Testis (tissue), 2 donors: ENCODE data around the gene SLAMF1.

ENCODE experiments used
- POLR2A ChIP-seq: fragments of 450-650 bp; IDR thresholded peaks from one replicate; pipeline ENCODE4 v1.6.1; 2017; ENCODE audit warnings: antibody characterized with exemption, mild to moderate bottlenecking, moderate library complexity
- TF ChIP-seq, protein P1 (sequence below), 3 experiments: fragments of 450-650 bp in 2 of 3; fragments of 200-600 bp in 1 of 3; sonication (generic) in 1 of 3; IDR thresholded peaks; one replicate each; pipeline ENCODE4 v1.5.1; 2016 to 2019; ENCODE audit warnings: antibody characterized with exemption in 3 of 3, mild to moderate bottlenecking in 2 of 3, moderate library complexity in 1 of 3

DNA sequence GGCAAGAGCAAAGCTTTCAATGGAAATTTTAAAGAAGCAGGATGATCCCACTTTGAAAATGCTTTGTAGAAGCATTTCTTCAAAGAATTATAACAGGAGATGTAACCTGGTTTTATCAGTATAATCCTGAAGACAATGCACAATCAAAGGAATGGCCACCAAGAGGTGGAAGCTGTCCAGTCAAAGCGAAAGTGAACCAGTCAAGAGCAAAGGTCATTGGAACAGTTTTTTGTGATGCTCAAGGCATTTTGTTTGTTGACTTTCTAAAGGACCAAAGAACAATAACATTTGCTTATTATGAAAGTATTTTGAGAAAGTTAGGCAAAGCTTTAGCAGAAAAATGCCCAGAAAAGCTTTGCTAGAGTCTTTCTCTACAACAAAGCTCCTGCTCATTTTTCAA is 62.1 kb downstream of the SLAMF1 start:
- TF ChIP-seq, protein P1, sequence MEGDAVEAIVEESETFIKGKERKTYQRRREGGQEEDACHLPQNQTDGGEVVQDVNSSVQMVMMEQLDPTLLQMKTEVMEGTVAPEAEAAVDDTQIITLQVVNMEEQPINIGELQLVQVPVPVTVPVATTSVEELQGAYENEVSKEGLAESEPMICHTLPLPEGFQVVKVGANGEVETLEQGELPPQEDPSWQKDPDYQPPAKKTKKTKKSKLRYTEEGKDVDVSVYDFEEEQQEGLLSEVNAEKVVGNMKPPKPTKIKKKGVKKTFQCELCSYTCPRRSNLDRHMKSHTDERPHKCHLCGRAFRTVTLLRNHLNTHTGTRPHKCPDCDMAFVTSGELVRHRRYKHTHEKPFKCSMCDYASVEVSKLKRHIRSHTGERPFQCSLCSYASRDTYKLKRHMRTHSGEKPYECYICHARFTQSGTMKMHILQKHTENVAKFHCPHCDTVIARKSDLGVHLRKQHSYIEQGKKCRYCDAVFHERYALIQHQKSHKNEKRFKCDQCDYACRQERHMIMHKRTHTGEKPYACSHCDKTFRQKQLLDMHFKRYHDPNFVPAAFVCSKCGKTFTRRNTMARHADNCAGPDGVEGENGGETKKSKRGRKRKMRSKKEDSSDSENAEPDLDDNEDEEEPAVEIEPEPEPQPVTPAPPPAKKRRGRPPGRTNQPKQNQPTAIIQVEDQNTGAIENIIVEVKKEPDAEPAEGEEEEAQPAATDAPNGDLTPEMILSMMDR (IDR thresholded peaks at IDR 0.05): no peak
- no peak for TF ChIP-seq POLR2A
